VCaP (cell line): ENCODE measurements around the gene PEF1.

Experiments
- H3K27ac ChIP-seq: fragments of 450-650 bp; 2 replicates; pipeline ENCODE4 v1.5.1; 2017
- CTCF ChIP-seq: fragments of 450-650 bp; conservative IDR thresholded peaks from 2 replicates; pipeline ENCODE4 v1.5.1; 2017; ENCODE audit warnings: mild to moderate bottlenecking, moderate library complexity

The PEF1 gene

DNA sequence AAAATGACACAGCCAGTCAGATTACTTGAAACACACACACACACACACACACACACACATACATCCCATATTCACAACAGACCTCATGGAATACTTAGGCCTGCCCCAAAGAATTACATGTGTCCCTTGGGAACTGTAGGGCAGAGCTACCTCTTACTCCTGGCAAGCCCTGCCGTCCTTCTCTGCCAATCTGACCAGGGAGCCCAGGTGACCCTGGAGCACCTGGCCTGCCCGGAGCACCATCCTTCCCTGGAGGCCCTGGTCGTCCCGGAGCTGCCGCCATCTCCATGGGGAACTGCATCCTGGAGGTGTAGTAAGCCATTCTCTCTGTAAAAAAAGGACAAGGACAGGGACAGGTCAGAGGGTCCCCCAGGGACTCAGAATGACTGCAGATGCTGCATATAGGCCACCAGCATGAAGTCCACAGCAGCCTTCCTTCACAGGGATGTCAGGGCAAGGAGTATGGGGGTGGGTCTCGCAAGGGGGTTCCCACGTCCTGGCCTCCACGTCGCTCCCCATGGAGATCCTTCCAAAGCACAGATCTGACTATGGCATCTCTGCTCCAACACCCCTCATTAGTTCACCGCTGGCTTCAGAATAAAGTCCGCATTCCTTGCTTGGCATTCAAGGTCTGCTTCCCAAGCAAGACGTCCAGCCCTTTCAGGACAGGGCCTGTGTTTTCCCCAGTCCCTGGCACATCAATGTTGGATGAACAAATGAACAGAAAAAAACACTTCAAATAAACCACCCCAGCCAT lies 9.2 kb upstream of the PEF1 start:
- no peak overlapping the region for H3K27ac ChIP-seq
- TF ChIP-seq CTCF: no peak

DNA sequence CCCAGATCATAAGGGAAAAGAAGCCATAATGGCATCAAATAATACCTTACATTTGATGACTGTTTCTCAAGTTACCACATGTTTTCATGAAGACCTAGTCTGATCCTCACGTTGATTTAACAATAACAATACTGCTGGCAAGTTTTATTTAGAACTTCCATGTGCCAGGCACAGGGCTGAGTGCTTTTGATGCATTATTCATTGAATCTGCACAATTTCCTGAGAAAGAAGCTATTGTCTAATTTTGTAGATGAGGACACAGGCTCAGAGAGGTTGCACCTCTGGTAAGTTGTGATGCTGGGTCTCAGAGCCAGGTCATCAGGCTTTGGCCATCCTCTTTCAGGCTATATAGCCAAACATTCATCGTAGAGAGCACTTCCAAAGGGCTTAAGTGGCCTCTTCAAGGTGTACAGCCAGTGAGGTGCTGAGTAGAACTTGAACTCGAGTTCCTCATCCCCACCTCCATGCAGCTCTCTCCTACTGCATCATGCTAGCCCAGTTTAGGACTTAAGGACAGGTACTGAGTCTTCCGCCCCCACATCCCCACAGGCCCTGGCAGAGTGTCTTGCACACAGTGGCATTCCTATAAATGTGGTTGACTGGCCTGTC lies 8.3 kb upstream of the PEF1 start:
- no peak overlapping the region for H3K27ac ChIP-seq
- no peak for TF ChIP-seq CTCF

DNA sequence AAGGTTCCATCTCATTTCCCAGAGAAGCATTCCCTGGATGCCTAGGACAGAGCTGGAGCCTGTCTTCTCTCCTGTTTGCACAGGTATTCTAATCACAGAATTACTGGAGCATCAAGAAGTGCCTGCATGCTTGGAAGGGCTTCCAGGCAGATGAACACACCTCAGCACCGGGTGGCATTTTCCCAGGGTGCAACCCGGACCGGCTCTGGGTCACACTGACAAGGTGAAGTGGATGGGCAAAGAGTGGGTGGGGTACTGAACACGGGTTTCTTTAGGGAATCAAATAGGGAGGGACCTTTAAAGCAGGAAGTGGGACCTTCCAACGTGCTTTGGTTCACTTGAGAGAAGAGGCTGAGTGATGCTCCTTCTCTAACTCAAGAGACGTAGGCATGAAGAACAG lies 7.1 kb upstream of the PEF1 start:
- peak overlapping the region; percentile 24 for H3K27ac ChIP-seq

DNA sequence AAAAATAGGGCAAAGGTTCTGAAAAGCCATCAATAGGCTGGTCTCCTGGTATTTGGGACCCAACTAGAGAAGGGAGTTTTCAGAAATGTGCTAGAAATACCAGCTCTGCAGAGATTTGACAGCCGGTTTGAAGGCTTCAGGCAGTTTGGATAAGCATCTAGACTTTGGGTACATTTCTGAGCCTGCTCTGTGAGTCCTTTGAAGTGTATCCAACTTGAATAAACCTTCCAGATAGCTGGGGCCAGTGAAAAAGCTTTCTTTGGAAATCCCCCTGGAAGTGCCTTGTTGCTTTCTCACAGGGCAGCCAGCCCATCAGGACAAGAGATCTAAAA lies 6.4 kb upstream of the PEF1 start:
- no peak for TF ChIP-seq CTCF
- peak overlapping the region; percentile 24 for H3K27ac ChIP-seq

More for the DNA sequence above, 7.1 kb upstream of the PEF1 start:
- TF ChIP-seq CTCF: no peak

DNA sequence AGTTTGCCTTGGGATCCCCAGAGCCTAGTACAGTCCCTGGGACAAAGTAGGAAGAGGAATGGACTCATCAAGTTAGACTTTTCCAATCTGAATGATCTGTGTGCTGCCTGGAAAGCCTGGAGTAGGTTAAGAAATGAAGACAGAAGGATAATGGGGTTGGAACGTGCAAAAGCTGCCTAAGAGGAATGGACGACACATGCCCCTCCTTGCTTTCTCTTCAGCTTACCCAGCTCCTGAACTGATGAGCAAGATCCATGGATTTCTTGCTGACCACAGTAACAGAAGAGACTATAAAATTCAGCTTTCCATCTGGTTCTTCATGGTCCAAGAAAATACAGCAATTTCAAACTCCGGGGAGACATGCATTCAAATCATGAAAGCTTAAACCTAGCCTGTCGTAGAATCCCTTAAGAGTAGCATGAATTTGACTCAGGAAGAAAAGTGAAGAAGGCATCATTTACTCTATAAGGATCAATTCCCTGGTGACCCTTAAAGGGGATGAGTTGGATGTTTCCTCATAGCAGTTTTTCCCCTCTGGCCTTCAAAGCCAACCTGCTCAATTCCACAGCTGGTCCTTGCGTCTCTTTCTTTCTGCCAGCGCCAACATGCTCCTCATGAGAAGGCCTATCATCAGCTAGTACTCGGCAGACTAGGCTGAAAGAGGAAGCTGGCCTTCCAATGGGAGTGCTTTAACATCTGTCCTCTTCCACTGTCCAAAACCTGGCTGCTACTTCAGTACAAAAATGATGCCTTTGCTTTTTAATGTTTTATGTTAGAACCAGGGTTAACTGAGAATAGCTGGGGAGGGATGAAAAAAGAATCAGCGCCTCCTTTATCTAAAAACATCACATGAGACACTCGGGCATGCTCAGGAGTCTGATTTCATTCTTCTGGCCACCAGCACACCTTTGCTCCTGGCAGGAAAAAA lies 5.7 kb upstream of the PEF1 start:
- peak overlapping the region; percentile 24 for H3K27ac ChIP-seq
- TF ChIP-seq CTCF: no peak

DNA sequence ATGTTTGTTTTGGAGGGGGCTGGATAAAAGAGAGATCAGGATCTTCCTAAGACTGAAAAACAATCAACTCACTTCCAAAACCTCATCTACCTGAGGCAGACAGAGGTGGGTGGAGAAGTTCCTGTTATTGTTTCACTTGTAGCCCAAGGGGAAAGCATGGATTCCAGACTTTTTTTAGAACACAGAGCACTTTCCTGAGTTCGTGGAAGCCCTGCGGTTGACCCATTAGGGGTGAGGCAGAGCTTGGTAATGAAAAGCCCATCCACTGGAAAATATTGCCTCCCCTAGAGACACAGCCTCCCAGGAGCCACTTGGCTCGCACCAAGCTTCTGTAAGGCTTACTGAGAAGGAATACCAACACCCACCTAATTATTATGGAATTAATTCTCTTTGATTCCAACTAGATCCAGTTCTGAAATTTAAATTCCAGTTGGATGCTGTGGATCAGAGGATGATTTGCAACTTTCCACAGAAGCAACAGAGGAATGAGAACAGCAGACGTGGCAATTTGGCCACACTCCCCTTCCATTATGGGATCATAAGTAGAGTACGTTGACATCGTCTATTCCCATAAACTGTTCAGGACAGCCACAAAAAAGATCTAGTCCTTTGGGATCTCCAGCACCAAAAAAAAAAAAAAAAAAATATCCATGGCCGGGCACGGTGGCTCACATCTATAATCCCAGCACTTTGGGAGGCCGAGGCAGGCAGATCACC lies 4.1 kb upstream of the PEF1 start:
- H3K27ac ChIP-seq: no peak overlapping the region
- no peak for TF ChIP-seq CTCF

- no peak for TF ChIP-seq CTCF
- H3K27ac ChIP-seq: no peak overlapping the region
These were observed 3.5 kb upstream of the PEF1 start for GRCh38 chr1:31648190-31648589.
